Neural cell (in vitro differentiated cells): ENCODE measurements around the gene HERC2.

Source experiments
- POLR2AphosphoS5 ChIP-seq: IDR thresholded peaks from 2 replicates; pipeline ENCODE4 v1.6.1; 2012
- RAD21 ChIP-seq: fragments of 450-650 bp; conservative IDR thresholded peaks from 2 replicates; pipeline ENCODE4 v1.6.1; 2014; ENCODE audit warnings: antibody characterized with exemption, mild to moderate bottlenecking, moderate library complexity
- SMC3 ChIP-seq: fragments of 450-650 bp; conservative IDR thresholded peaks from 2 replicates; pipeline ENCODE4 v1.6.1; 2014; ENCODE audit warnings: antibody characterized with exemption, mild to moderate bottlenecking, moderate library complexity; ENCODE audit not compliant: poor library complexity
- TAF1 ChIP-seq: IDR thresholded peaks from 2 replicates; pipeline ENCODE4 v1.6.1; 2012; ENCODE audit warnings: low read depth
- TF ChIP-seq, protein P1 (sequence below): fragments of 450-650 bp; IDR thresholded peaks from 2 replicates; pipeline ENCODE4 v1.5.1; 2014; ENCODE audit warnings: antibody characterized with exemption, mild to moderate bottlenecking, moderate library complexity; ENCODE audit not compliant: poor library complexity, severe bottlenecking
- TF ChIP-seq, protein P2 (sequence below): IDR thresholded peaks from 2 replicates; pipeline ENCODE4 v1.6.1; 2012; ENCODE audit warnings: borderline replicate concordance

DNA sequence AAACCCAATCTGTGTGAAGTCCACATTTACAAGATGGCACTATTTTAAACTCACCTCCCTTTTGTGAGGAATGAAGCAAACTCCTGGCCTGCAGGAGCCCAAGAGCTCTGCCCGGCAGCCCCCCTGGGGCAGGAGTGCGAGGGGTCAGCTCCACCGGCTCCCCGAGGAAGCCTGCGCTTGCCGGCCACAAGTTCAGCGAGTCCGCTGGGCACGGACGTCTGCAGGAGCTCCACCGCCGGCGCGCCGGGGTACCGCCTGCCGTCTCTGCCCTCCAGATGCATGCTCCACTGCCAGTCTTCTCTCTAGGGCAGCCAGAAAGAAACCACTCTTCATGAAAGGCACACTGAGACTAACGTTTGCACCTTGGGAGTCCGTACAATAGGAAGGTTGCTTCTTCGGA lies 240.4 kb downstream of the HERC2 start:
- no peak for TF ChIP-seq SMC3
- TF ChIP-seq, protein P1, sequence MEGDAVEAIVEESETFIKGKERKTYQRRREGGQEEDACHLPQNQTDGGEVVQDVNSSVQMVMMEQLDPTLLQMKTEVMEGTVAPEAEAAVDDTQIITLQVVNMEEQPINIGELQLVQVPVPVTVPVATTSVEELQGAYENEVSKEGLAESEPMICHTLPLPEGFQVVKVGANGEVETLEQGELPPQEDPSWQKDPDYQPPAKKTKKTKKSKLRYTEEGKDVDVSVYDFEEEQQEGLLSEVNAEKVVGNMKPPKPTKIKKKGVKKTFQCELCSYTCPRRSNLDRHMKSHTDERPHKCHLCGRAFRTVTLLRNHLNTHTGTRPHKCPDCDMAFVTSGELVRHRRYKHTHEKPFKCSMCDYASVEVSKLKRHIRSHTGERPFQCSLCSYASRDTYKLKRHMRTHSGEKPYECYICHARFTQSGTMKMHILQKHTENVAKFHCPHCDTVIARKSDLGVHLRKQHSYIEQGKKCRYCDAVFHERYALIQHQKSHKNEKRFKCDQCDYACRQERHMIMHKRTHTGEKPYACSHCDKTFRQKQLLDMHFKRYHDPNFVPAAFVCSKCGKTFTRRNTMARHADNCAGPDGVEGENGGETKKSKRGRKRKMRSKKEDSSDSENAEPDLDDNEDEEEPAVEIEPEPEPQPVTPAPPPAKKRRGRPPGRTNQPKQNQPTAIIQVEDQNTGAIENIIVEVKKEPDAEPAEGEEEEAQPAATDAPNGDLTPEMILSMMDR = no peak
- TF ChIP-seq RAD21 = no peak
- no peak for TF ChIP-seq TAF1
- TF ChIP-seq, protein P2, sequence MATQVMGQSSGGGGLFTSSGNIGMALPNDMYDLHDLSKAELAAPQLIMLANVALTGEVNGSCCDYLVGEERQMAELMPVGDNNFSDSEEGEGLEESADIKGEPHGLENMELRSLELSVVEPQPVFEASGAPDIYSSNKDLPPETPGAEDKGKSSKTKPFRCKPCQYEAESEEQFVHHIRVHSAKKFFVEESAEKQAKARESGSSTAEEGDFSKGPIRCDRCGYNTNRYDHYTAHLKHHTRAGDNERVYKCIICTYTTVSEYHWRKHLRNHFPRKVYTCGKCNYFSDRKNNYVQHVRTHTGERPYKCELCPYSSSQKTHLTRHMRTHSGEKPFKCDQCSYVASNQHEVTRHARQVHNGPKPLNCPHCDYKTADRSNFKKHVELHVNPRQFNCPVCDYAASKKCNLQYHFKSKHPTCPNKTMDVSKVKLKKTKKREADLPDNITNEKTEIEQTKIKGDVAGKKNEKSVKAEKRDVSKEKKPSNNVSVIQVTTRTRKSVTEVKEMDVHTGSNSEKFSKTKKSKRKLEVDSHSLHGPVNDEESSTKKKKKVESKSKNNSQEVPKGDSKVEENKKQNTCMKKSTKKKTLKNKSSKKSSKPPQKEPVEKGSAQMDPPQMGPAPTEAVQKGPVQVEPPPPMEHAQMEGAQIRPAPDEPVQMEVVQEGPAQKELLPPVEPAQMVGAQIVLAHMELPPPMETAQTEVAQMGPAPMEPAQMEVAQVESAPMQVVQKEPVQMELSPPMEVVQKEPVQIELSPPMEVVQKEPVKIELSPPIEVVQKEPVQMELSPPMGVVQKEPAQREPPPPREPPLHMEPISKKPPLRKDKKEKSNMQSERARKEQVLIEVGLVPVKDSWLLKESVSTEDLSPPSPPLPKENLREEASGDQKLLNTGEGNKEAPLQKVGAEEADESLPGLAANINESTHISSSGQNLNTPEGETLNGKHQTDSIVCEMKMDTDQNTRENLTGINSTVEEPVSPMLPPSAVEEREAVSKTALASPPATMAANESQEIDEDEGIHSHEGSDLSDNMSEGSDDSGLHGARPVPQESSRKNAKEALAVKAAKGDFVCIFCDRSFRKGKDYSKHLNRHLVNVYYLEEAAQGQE = no peak
- no peak for TF ChIP-seq POLR2AphosphoS5
